B cell (primary cell): Measurements from ENCODE around the gene JAKMIP2. TPM values are rescaled to one million over a fixed set of nuclear protein-coding genes. Genes with fewer than 3 reads are reported as not detected.

Experiments
- ATAC-seq: fragments of 200-7000 bp; cut with Tn5 transposase; one replicate; pipeline ENCODE4 v1.10.0; 2021; ENCODE audit warnings: low read depth, mild to moderate bottlenecking, moderate number of reproducible peaks, moderate library complexity
- CTCF ChIA-PET: fragments of 350-600 bp; sonication (Branson Sonifier 250); formaldehyde crosslinking; loops from one replicate; lab custom pipeline; 2021; ENCODE audit warnings: antibody characterized with exemption, inconsistent platforms; lab: Charles Lee
- POLR2A ChIA-PET: fragments of 350-600 bp; sonication (Branson Sonifier 250); formaldehyde crosslinking; loops from one replicate; lab custom pipeline; 2021; ENCODE audit warnings: antibody characterized with exemption; lab: Charles Lee
- DNase-seq: peaks from one replicate; pipeline ENCODE4 v3.0.0; 2013
- H2AFZ ChIP-seq: 2 replicates; pipeline ENCODE4 v1.6.1; 2012; ENCODE audit warnings: mild to moderate bottlenecking, low read depth, low read length; ENCODE audit not compliant: insufficient read depth, poor library complexity, severe bottlenecking
- H3K27ac ChIP-seq, 2 donors: 1 replicate in 1 of 2; 2 replicates in 1 of 2; pipeline ENCODE4 v1.5.1; 2012 to 2013; ENCODE audit warnings: low read length in 2 of 2, mild to moderate bottlenecking in 2 of 2, moderate library complexity in 1 of 2
- H3K27me3 ChIP-seq, 4 experiments: fragments of 200-600 bp in 1 of 4; sonication (generic) in 1 of 4; replicated peaks in 1 of 4; 1 replicate in 2 of 4; 2 replicates in 2 of 4; pipeline versions ENCODE4 v1.6.1 to v1.7.0; 2013 to 2016; ENCODE audit warnings: low read length in 3 of 4, mild to moderate bottlenecking in 2 of 4, mixed read lengths in 1 of 4, moderate library complexity in 1 of 4; ENCODE audit not compliant: insufficient read depth in 4 of 4, control insufficient read depth in 3 of 4; ENCODE audit errors: control extremely low read depth in 1 of 4
- H3K36me3 ChIP-seq, 2 experiments: replicated peaks in 1 of 2; 1 replicate in 1 of 2; 2 replicates in 1 of 2; pipeline versions ENCODE4 v1.6.1 to v1.7.1; 2013; ENCODE audit warnings: low read length in 1 of 2; ENCODE audit not compliant: insufficient read depth in 2 of 2, control insufficient read depth in 1 of 2; ENCODE audit errors: control extremely low read depth in 1 of 2, extremely low read depth in 1 of 2
- H3K4me1 ChIP-seq, 2 donors: fragments of 200-600 bp in 1 of 2; sonication (generic) in 1 of 2; 1 replicate in 1 of 2; 2 replicates in 1 of 2; pipeline versions ENCODE4 v1.5.1 to v1.6.1; 2013 to 2017; ENCODE audit warnings: low read length in 2 of 2; ENCODE audit not compliant: control insufficient read depth in 2 of 2, insufficient read depth in 2 of 2
- H3K4me2 ChIP-seq: replicated peaks from 2 replicates; pipeline ENCODE3; 2012; ENCODE audit warnings: mild to moderate bottlenecking, low read depth, low read length; ENCODE audit not compliant: poor library complexity, severe bottlenecking
- H3K4me3 ChIP-seq, 5 experiments: fragments of 200-600 bp in 1 of 5; sonication (generic) in 1 of 5; 1 replicate in 3 of 5; 2 replicates in 2 of 5; pipeline versions ENCODE4 v1.5.1 to v1.7.0; 2011 to 2016; ENCODE audit warnings: low read length in 4 of 5, mild to moderate bottlenecking in 4 of 5, low read depth in 2 of 5, control low read depth in 1 of 5, moderate library complexity in 1 of 5; ENCODE audit not compliant: insufficient read depth in 1 of 5; ENCODE audit errors: control extremely low read depth in 1 of 5, extremely low read depth in 1 of 5
- H3K79me2 ChIP-seq: fragments of 200-600 bp; sonication (generic); one replicate; pipeline ENCODE4 v1.6.0; 2016; ENCODE audit warnings: low read length; ENCODE audit not compliant: control insufficient read depth, insufficient read depth
- H3K9ac ChIP-seq: fragments of 200-600 bp; sonication (generic); 2 replicates; pipeline ENCODE4 v1.6.1; 2017; ENCODE audit warnings: mild to moderate bottlenecking, low read length, moderate library complexity
- H3K9me3 ChIP-seq, 3 donors: one replicate each; pipeline versions ENCODE4 v1.6.1 to v1.7.1; 2013; ENCODE audit warnings: low read length in 2 of 3; ENCODE audit not compliant: control insufficient read depth in 2 of 3, insufficient read depth in 1 of 3; ENCODE audit errors: control extremely low read depth in 1 of 3
- H4K20me1 ChIP-seq: 2 replicates; pipeline ENCODE4 v1.6.0; 2012; ENCODE audit warnings: mild to moderate bottlenecking, low read length; ENCODE audit not compliant: insufficient read depth, control insufficient read depth, poor library complexity, severe bottlenecking
- H3K27ac Mint-ChIP-seq: one replicate; pipeline ENCODE4 v1.8.0; 2021; ENCODE audit warnings: mixed read lengths
- H3K27me3 Mint-ChIP-seq: one replicate; pipeline ENCODE4 v1.8.0; 2021; ENCODE audit warnings: mixed read lengths
- H3K4me1 Mint-ChIP-seq: one replicate; pipeline ENCODE4 v1.8.0; 2021; ENCODE audit warnings: mixed read lengths
- H3K4me3 Mint-ChIP-seq: one replicate; pipeline ENCODE4 v1.8.0; 2021; ENCODE audit warnings: mixed read lengths
- H3K9me3 Mint-ChIP-seq: one replicate; pipeline ENCODE4 v1.8.0; 2022; ENCODE audit warnings: mixed read lengths; ENCODE audit not compliant: insufficient read depth
- EZH2 ChIP-seq: IDR thresholded peaks from 2 replicates; pipeline ENCODE4 v1.6.1; 2012; ENCODE audit warnings: borderline replicate concordance, low read depth, mild to moderate bottlenecking, moderate library complexity, low read length; ENCODE audit not compliant: insufficient read depth, poor library complexity, severe bottlenecking
- WGBS: methylation state at CpG from one replicate; pipeline ENCODE4 v1.1.5; 2013; ENCODE audit warnings: missing lambda C conversion rate; ENCODE audit not compliant: insufficient coverage; 5-methylcytosine and 5-hydroxymethylcytosine counted together
- intact Hi-C: fragments of 100-400 bp; cut with micrococcal nuclease; formaldehyde crosslinking; loops from one replicate; pipeline ENCODE4 v1.10.0; 2022
- polyA plus RNA-seq: library from polyadenylated mRNA; depleted of rRNA; stranded (reverse); fragments of >200 nt; gene quantifications from 2 replicates; pipeline ENCODE4 v1.2.3, GENCODE V29; 2012
- total RNA-seq, 2 donors: library from RNA; stranded (reverse); fragments of 120-200 nt in 1 of 2; gene quantifications; 1 replicate in 1 of 2; 2 replicates in 1 of 2; pipeline versions ENCODE4 v1.2.3 to v1.2.4, GENCODE V29; 2013 to 2022
- TF ChIP-seq, protein P1 (sequence below): fragments of 200-600 bp; IDR thresholded peaks from one replicate; pipeline ENCODE4 v1.8.0; 2022; ENCODE audit warnings: antibody characterized with exemption, mild to moderate bottlenecking

Gene JAKMIP2
- total and polyA plus RNA-seq, 2 donors (not counting 1 experiment from before 2014, with no cell fraction given): 0.24 to 4.1 TPM

- ChIA-PET CTCF (interaction anchor here (0.7 to 1.0 kb wide), 2 partner anchors 26 to 169 kb away, joined by 3 read pairs; no protein-coding TSS in a partner anchor), POLR2A (no interaction called here)
- Mint-ChIP-seq H3K4me1 (no peaks in the 10 kb centered on the region), H3K27me3 (peaks cover 45% of the 10 kb centered on the region), H3K4me3 (no peak overlapping the region), H3K27ac (no peak overlapping the region), H3K9me3 (no peaks in the 10 kb centered on the region)
- ATAC-seq (no peak), DNase-seq (no peak)
- no peaks in the 10 kb centered on the region for H4K20me1 ChIP-seq
- no peaks in the 10 kb centered on the region for H3K79me2 ChIP-seq
- H3K4me2 ChIP-seq: no peak overlapping the region
- no peaks in the 10 kb centered on the region for H3K36me3 ChIP-seq
- intact Hi-C loops: no loop called here
- no peak overlapping the region for H3K4me3 ChIP-seq
- H3K9ac ChIP-seq: no peak overlapping the region
- WGBS: 74% methylated on average over 5 of the region's 6 CpGs
- no peaks in the 10 kb centered on the region for H3K4me1 ChIP-seq
- TF ChIP-seq EZH2: no peak
- TF ChIP-seq, protein P1, sequence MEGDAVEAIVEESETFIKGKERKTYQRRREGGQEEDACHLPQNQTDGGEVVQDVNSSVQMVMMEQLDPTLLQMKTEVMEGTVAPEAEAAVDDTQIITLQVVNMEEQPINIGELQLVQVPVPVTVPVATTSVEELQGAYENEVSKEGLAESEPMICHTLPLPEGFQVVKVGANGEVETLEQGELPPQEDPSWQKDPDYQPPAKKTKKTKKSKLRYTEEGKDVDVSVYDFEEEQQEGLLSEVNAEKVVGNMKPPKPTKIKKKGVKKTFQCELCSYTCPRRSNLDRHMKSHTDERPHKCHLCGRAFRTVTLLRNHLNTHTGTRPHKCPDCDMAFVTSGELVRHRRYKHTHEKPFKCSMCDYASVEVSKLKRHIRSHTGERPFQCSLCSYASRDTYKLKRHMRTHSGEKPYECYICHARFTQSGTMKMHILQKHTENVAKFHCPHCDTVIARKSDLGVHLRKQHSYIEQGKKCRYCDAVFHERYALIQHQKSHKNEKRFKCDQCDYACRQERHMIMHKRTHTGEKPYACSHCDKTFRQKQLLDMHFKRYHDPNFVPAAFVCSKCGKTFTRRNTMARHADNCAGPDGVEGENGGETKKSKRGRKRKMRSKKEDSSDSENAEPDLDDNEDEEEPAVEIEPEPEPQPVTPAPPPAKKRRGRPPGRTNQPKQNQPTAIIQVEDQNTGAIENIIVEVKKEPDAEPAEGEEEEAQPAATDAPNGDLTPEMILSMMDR: no peak
- no peak overlapping the region for H2AFZ ChIP-seq
- no peaks in the 10 kb centered on the region for H3K9me3 ChIP-seq
- no peak overlapping the region for H3K27ac ChIP-seq
- peaks cover 0 to 4% (median 2%) of the 10 kb centered on the region in 4 experiments for H3K27me3 ChIP-seq
Observed at GRCh38 chr5:147796556-147797308, 14.2 kb upstream of the JAKMIP2 start.

- H4K20me1 ChIP-seq: no peaks in the 10 kb centered on the region
- H3K4me2 ChIP-seq: no peak overlapping the region
- ChIA-PET CTCF (no interaction called here), POLR2A (no interaction called here)
- no peaks in the 10 kb centered on the region for H3K4me1 ChIP-seq
- WGBS: 93% methylated on average over 2 of the region's 6 CpGs
- Mint-ChIP-seq H3K27me3 (peaks cover 20% of the 10 kb centered on the region), H3K27ac (no peak overlapping the region), H3K4me1 (no peaks in the 10 kb centered on the region), H3K4me3 (no peak overlapping the region), H3K9me3 (no peaks in the 10 kb centered on the region)
- no peak overlapping the region for H2AFZ ChIP-seq
- H3K27me3 ChIP-seq: no peaks in the 10 kb centered on the region
- H3K9ac ChIP-seq: no peak overlapping the region
- H3K4me3 ChIP-seq: no peak overlapping the region
- DNase-seq (no peak), ATAC-seq (no peak)
- no peaks in the 10 kb centered on the region for H3K79me2 ChIP-seq
- no peak overlapping the region for H3K27ac ChIP-seq
- TF ChIP-seq EZH2: no peak
- TF ChIP-seq, protein P1: no peak
- no peaks in the 10 kb centered on the region for H3K9me3 ChIP-seq
- H3K36me3 ChIP-seq: no peaks in the 10 kb centered on the region
- intact Hi-C loops: no loop called here
Observed at GRCh38 chr5:147791181-147791580, 8.7 kb upstream of the JAKMIP2 start.
